Daoy (cell line): ENCODE data around the gene ANLN. TPM values are rescaled to one million over a fixed set of nuclear protein-coding genes. Genes with fewer than 3 reads are reported as not detected.
A peak's percentile ranks its signal among the peaks of the same experiment; 100 is the strongest.
"Not testable (repeated sequence)": the region's sequence is repeated elsewhere in the genome, so short reads cannot be mapped to it uniquely, and the experiment has no call there.

Experiments used
- DNase-seq: peaks from one replicate; pipeline ENCODE4 v3.0.0-alpha.2; 2015; ENCODE audit warnings: low read depth
- total RNA-seq: library from RNA; depleted of rRNA; stranded (reverse); fragments of >200 nt; shearing (Covaris generic); gene quantifications from 2 replicates; pipeline ENCODE4 v1.2.3, GENCODE V29; 2014

ANLN gene
- total RNA-seq, 1 experiment from 2014 or later = 460 TPM

DNA sequence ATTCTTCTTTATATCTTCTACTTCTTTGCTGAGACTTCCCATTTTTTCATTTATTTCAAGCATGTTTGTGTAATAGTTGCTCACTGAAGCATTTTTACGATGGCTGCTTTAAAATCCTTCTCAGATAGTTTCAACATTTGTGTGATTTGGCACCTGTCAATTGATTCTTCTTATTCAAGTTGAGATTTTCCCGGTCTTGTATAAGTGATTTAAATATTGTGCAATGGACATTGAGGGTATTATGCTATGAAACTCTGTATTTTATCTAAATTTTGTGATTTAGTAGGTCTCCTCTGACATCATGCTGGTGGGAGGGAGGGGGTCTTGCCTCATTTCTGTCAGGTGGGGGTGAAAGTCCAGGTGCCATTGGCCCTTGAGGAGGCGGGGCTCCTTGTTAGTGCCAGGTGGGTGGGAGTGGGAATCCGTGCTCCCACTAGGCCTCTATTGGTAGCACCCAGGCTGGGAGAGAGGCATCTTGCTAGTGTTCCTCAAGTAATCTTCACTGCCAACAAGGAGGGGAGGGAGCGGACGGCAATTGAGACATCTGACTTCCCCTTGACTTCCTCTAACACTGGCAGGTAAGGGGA, 73.0 kb downstream of the ANLN start:
- DNase-seq = no peak

DNA sequence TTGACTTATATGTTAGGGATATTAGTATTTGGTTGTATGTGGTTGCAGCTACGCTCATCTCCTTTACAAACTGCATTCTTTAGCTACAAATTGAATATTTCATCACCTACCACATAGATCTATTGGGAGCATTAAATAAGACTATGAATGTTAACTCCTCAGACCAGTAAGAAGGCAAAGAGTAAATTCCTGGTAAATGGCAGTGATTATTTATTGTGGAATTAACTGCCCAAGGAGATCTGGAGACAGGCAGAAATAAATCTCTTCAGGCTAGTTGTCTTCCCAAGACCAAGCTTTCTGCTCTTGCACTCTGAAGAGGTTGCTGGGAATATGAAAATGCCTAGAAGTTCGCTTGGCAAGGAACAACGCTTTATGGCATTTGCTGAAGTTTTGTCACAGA, 74.6 kb downstream of the ANLN start:
- DNase-seq = no peak

DNA sequence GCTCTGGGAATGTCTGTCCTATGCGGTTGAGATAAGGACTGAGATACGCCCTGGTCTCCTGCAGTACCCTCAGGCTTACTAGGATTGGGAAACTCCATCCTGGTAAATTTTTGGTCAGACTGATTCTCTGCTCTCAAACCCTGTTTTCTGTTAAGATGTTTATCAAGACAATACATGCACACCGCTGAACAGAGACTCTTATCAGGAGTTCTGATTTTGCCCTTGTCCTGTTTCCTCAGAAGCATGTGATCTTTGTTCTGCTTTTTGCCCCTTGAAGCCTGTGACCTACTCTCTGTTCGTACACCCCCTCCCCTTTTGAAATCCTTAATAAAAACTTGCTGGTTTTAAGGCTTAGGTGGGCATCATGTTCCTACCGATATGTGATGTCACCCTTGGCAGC, 76.3 kb downstream of the ANLN start:
- not testable (repeated sequence) for DNase-seq

DNA sequence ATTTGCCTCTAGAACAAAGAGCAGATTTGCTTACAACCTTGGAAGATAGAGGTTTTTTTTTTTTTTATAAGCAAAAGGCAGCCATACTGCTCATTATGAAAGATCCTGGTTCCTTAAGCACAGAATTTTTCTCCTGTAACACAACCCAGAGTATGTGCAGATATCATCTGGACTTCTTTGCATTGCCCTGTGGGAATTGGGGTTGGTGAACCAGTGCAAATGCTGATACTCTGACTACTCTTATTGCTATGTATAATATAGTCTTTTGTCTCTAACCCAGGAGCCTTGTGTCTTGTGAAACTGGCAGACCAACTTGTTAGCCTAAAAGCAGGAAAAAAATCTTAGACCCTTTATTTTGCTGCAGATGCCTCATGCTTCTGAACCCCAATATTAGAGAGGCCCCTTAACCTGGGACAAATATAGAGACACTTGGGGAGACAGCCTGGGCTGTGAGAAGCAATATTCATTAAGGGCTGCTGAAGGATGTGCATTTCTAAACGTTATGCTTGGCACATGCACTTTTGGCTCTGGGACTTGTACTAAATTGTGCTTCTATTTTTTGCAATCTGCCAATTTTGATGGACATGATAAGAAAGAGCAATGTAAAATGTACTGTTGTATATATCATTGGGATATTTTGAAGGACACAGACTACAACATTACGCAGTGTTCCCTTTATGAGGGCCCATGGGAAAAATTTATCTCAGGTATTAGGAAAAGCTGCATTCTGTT, 78.9 kb downstream of the ANLN start:
- DNase-seq = no peak

DNA sequence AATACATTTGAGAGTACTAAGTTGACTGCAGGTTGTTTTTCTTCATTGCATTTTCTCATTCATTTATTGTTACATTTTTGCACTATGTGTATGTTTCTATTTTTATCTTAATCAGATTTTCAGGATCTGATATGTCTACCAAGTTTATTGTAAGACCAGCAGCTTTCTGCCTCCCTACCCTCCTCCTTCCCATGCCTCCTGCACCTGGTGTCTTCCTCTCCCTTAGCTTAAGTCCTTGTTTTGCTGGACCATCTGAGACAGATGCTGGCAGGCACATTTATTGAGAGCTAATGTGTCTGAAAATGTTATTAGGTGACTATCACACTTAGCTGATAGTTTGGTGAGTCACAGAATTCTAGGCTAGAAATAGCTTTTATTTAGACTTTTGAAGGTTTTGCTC, 79.6 kb downstream of the ANLN start:
- DNase-seq = no peak

DNA sequence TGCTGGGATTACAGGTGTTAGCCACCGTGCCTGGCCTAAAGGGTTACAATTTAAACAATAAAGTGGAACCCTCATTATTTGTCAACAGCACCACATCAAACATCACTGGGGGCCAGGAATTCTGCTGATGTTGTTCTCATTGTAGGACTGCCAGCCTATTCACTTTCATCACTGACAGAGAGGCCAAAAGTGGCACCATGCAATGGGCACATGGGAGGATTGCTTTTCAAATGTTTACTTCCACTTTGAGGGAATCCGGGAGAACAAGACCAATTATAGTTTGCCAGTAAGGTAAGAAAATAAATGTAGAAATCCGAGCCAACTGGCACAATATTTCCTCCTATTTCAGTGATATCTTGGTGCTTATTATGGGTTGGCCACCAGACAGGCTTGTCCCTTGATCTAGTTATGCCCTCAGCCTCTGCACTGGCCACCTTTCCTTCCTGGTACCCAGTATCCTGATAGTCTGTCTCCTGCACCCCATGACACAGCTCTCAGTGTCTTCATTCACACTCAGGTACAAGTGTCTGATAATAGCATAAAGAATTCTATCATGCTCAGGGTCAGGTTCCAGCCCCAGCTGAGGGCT, 82.6 kb downstream of the ANLN start:
- no peak for DNase-seq

- peak; percentile 85 for DNase-seq
Observed at GRCh38 chr7:36473454-36474282, 84.0 kb downstream of the ANLN start.

DNA sequence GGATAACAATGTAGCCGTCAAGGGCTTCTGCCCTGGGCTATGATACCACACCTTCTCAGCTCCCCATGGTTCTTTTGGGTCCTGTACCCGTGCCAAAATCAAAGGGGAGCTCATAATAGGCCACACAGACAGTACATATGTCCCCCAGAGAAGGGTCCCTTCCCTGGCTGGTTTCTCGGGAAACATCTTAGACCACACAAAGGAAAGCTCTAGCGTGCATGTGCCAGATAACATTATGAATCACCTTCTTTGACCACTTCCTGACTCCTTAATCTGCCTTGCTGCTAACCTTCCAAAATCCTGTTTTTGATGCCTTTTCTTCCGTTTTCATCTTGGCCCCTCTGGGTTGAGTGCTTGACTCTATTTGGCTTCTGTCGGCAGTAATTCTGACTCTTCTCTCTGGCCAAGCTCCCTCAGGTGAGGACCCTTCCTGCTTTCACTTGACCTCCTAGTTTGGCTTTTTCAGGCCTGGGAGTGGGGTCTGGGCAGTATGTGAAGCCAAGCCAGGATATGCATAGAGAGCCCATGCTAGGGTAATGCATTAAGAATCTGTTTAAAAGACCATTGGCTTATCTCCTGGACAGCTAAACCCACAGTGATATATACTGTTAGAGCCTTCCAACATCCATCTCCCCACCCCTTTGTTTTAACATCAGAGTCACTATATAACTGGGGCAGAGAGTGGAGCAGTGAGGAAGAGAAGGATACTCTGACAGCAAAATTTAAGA, 84.8 kb downstream of the ANLN start:
- DNase-seq = peak; percentile 88

DNA sequence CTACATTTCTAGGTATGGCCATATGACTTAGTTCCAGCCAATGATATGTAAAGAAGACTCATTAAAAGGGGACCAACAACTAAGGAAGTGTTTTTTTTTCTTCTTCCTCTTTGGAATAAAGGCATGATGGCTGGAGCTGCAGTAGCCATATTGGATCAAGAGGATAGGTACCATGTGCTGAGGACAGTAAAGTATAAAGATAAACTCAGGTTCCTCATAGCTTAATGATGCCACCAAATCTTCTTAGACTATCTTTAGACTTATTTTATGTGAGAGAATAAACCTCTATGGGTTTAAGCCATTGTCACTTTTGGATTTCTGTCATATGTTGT, 85.3 kb downstream of the ANLN start:
- no peak for DNase-seq

- no peak for DNase-seq
Observed at GRCh38 chr7:36475381-36475780, 85.7 kb downstream of the ANLN start.

- no peak for DNase-seq
Observed at GRCh38 chr7:36478745-36479144, 89.1 kb downstream of the ANLN start.

DNA sequence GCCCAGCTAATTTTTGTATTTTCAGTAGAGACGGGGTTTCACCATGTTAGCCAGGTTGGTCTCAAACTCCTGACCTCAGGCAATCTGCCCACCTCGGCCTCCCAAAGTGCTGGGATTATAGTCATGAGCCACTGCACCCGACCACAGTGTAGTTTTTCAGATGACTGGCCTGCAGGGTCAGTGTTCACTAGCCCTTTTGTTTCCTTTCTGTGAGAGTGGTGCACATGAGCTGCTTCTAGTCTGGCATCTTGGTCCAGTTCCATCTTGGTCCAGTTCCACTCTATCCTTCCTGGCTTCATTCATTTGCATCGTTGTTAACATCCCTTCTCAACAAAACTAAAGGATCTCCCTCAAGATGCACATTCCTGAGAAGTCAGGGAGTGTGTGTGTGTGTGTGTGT, 94.2 kb downstream of the ANLN start:
- DNase-seq = not testable (repeated sequence)

GRCh38 chr7:36484265-36484664, 94.6 kb downstream of the ANLN start:
- no peak for DNase-seq

DNA sequence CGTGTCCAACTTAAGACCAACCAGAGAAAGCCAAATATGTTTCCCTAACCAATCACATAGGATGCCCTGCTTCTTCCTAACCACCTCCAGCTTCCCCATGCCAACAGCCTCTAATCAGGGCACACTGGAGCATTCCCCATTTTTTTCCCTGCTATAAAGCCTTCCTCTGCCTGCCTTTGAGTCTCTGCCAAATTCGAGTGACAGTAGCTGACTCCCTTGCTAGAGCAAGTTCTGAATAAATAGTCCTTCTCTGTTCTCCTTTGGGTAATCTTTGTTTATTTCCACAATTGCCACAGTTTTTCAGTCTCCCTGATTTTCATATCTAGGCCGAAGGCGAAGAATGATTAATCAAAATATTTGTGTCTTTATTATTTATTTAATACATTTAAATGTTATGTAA, 96.7 kb downstream of the ANLN start:
- no peak for DNase-seq

DNA sequence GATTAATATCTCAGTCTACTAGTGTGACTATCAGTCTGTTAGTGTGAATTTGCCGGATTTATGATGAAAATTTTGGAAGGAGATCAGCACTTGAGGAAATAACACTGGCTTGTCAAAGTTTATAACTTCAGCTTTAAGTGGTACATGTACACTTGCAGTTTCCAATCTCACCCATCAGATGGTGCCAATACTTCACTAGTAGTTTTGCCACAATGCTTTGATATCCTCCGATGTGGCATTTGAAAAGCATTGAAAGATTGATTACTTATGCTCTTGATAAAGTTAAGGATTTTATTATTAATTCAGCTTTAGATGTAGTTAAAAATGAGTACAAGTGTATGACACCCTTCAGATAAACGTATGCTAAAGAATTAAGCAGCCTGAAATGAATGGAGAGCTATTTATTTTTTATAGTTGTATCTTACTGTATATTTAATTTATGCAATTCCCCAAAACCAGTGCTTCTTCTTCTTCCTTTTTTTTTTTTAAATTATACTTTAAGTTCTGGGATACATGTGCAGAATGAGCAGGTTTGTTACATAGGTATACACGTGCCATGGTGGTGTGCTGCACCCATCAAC, 98.2 kb downstream of the ANLN start:
- peak; percentile 77 for DNase-seq

- not testable (repeated sequence) for DNase-seq
Observed at GRCh38 chr7:36488672-36489071, 99.0 kb downstream of the ANLN start.

DNA sequence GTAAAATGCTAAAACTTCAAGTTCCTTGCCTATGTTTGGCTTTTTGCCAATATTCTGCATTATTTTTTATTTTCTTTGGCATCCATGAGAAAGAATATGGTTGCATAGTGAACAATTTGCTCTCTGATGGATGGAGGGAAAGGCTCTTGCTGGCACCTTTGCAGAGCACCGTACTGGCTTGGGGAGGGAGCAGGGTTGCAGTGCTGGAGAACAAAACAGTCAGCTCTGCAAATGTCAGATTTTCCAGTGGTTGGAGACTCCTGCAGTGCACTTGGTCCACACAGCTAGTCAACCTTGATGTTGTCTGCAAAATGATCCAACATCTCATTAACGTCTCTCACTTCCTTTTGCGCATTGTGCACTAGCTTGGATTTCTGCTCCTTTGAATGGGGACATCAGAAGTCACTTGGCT, 100.8 kb downstream of the ANLN start:
- no peak for DNase-seq

GRCh38 chr7:36491317-36491716, 101.7 kb downstream of the ANLN start:
- DNase-seq = no peak

- DNase-seq = no peak
Observed at GRCh38 chr7:36496576-36496975, 106.9 kb downstream of the ANLN start.

DNA sequence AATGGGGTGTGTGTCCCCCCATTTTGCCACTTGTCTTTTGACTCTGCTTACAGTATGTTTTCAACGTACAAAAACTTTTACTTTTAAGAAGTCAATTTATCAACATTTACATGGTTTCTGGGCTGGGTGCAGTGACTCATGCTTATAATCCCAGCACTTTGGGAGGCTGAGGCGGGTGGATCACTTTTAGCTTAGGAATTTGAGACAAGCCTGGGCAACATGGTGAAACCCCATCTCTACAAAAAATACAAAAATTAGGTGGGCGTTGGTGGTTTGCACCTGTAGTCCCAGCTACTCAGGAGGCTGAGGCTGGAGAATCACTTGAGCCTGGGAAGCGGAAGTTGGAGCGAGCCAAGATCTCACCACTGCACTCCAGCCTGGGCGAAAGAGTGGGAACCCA, 107.5 kb downstream of the ANLN start:
- DNase-seq = peak; percentile 64

DNA sequence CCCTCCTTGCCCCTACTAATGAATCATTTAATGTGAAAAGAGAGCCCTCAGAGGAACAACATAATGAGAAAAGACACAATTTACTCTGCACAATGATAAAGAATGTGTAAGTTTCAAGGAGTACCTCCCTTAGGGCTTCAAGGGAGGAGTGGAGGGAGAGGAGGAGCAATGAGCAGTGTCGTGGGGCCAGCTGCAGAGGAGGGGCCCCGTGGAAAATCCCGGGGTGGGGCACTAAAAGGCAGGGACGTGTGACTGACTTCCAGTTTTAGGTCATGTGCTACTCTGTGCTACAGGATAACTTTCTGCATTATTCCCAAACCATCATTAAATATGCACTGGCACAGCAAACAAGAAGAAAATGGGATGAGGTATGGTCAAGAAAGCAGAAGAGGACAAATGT, 108.1 kb downstream of the ANLN start:
- DNase-seq = no peak
